Mucosa of rectum (tissue), 2 donors: ENCODE data around the gene EPB41L1.

Experiments
- H3K27ac ChIP-seq, 2 donors: one replicate each; pipeline ENCODE4 v1.7.0; 2013; ENCODE audit warnings: inconsistent platforms in 2 of 2, low read depth in 2 of 2, low read length in 2 of 2
- H3K27me3 ChIP-seq, 2 donors: one replicate each; pipeline ENCODE4 v1.7.0; 2013; ENCODE audit warnings: low read length in 2 of 2; ENCODE audit not compliant: control insufficient read depth in 2 of 2, insufficient read depth in 2 of 2
- H3K36me3 ChIP-seq, 2 donors: one replicate each; pipeline ENCODE4 v1.7.0; 2013; ENCODE audit warnings: low read length in 2 of 2; ENCODE audit not compliant: control insufficient read depth in 2 of 2, insufficient read depth in 2 of 2
- H3K4me1 ChIP-seq, 2 donors: one replicate each; pipeline ENCODE4 v1.7.0; 2013; ENCODE audit warnings: low read length in 2 of 2, mild to moderate bottlenecking in 1 of 2; ENCODE audit not compliant: control insufficient read depth in 2 of 2, insufficient read depth in 2 of 2
- H3K4me3 ChIP-seq, 2 donors: one replicate each; pipeline ENCODE4 v1.7.0; 2013; ENCODE audit warnings: low read length in 2 of 2
- H3K9ac ChIP-seq, 2 donors: one replicate each; pipeline ENCODE4 v1.7.0; 2013; ENCODE audit warnings: low read length in 2 of 2, low read depth in 1 of 2, mild to moderate bottlenecking in 1 of 2
- H3K9me3 ChIP-seq, 2 donors: one replicate each; pipeline ENCODE4 v1.7.0; 2013; ENCODE audit warnings: low read length in 2 of 2; ENCODE audit not compliant: control insufficient read depth in 2 of 2
- donor health status: healthy.
- donor health status: Normal muscosa, but diverticular disease.

Gene EPB41L1

DNA sequence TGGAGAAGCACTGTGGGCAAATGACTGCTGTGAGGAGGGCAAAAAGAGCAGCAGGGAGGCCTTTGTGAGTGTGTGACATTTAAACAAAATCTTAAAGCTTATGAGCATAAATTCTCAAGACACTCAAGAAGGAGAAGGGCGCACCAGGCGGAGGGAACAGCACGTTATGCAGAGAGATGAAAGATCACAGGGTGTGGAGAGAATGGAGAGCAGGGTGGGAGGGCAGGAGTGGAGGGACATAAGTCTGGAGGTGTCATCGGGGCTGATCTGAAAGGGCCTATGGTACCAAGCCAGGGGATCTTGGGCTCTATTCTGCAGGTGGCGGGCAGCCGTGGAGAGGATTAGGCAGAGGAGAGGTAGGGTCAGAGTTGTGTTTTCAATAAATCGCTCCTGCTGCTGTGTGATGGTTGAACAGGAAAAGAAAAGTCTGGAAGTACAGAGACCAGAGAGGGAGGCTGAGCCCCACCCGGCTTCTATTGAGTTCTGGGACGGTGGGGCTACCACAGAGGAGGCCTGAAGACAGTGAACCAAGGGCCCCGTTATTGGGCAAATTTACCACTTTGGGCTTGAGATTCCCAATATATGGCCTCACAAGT is 127.3 kb downstream of the EPB41L1 start:
- Histone ChIP-seq H3K9me3 (no peaks in the 10 kb centered on the region), H3K27me3 (peaks cover 0 to 3% of the 10 kb centered on the region in 2 donors), H3K9ac (no peak overlapping the region), H3K36me3 (no peaks in the 10 kb centered on the region), H3K4me1 (no peaks in the 10 kb centered on the region), H3K27ac (no peak overlapping the region), H3K4me3 (no peak overlapping the region)
